Stimulated activated CD8-positive, alpha-beta memory T cell treated with anti-CD3 and anti-CD28 coated beads, Interleukin-7, amount 100 ng/mL, for 24 hours (primary cell): ENCODE data around the gene PEX19.
"Not testable (repeated sequence)": the region's sequence is repeated elsewhere in the genome, so short reads cannot be mapped to it uniquely, and the experiment has no call there.

Experiments
- DNase-seq: peaks from one replicate; pipeline ENCODE4 v3.0.0-alpha.2; 2020; ENCODE audit warnings: low read depth

Gene PEX19, protein sequence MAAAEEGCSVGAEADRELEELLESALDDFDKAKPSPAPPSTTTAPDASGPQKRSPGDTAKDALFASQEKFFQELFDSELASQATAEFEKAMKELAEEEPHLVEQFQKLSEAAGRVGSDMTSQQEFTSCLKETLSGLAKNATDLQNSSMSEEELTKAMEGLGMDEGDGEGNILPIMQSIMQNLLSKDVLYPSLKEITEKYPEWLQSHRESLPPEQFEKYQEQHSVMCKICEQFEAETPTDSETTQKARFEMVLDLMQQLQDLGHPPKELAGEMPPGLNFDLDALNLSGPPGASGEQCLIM

DNA sequence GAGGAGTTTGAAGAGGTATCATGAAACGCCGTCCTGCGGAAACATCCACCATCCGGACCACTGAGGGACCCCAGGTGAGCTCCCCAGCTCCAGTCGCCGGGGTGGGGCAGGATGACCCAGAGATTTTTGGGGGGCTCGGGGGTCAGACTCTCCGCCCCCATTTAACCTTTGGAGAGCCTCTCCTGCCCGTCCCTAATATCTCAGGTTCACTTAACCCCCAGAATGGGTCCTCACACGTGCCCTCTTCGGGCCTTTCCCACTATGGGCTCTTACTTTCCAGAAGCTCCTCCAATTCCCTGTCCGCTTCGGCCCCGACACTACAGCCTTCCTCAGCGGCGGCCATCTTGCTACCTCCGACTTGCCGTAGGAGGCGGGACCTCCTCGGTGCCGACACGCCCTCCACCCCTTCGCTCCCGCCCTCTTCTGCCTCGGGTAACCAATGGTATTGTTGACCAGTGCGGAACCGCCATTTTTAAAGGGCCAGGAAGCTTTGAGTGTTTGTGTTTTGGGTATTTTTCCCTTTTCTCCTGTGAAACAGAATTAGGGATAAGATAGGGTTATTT is at the start of gene PEX19:
TSS of gene PEX19 (minus strand) at position 352 of the 563 bp plus-strand sequence. CDS start at position 343, 9 bp downstream.
- DNase-seq = peak; percentile 84

DNA sequence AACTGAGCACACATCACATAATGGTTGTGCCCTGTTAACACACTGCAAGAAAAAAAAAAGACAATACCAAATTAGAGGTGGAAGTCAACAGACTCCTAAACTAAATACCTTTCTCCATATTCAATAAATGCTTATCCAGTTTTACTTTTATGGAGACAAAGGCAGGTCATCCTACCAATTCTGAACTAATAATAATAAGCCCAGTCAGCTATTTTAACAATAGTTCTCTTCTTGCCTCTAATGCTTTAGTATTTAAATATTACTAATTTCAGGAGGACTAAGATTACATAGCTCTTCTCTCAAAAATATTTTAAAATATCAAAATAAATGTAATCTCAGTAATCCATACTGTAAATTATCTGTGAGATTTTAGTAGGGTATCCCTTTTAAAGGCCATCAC is 47.6 kb upstream of the PEX19 start:
- DNase-seq = no peak

DNA sequence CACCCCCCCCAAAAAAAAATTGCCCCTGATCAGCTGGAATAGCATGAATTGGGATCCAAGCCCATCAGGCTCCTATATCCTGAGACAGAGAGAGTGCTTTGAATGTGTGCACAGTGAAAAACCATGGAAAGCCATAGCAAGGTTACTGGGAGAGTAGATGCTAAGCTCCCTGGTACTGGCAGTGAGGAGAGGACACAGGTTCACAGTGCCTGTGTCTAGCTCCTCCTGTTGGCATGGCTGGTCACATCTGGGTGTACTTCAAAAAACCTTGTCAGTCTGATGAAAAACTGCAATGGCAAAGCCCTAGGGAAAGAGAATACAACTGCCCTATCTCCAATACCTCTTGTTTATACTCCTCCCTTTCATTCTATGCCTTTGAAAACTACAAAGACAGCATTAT is 45.2 kb upstream of the PEX19 start:
- no peak for DNase-seq

DNA sequence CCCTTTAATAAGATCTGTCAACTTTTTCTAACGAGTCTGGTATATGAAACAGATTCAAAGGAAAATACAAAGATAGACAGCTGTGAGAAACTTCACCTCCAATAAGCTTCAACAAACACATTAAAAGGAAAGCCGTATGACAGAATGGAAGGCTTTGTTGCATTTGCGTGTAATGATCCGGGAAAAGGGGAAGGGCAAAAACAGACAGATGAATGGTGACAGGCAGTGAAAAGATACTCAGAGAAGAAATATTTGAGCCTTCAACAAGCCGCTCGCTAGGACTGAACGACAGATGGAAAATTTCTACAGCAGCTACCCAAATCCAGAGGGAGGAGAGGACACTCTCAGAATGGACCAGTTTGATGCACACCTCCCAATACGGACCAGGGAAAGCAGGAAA is 43.3 kb upstream of the PEX19 start:
- no peak for DNase-seq

DNA sequence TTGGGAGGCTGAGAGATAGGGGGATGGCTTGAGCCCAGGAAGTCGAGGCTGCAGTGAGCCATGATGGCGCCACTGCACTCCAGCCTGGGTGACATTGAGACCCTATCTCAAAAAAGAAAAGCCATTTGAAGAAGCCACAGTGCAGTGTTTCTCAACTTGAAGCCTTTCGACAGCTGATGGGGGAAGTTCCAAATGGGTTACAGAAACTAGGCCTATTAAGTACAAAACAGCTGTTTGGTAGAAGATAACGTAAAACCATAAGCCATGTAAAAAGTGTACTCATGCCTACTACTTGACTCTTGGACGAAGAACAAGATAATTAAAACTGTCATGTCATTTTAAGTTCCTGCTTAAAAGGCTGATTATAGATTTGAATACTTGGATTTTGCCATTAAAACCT is 41.5 kb upstream of the PEX19 start:
- DNase-seq = no peak

DNA sequence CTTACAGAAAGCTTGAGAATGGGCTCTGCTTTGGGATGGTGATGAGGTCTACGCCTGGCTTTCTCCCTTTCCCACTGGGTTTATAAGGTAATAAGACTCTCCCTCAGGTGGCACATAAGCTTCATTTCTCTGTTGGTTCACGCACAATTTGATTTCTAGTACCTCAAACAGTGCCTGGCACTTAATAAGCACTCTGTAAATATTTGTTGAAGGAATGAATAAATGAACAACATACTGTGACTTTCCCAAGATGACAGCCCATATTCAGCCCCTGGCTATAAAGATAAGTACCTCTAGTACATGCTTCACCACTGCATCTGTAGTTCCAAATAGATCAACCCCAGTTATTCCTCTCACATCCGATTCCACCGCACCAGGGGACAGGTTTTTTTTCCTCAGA is 40.3 kb upstream of the PEX19 start:
- DNase-seq = no peak

DNA sequence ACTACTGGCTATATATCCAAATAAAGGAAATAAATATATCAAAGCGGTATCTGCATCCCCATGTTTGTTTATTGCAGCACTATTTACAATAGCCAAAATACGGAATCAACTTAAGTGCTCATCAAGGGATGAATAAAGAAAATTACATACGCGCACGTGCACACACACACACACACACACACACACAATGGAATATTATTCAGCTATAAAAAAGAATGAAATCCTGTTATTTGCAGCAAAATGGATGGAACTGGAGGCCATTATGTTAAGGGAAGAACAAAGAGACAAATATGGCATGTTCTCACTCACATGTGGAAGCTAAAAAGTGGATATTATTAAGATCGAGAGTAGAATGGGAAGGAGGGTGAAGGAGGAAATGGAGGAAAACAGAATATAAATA is 37.9 kb upstream of the PEX19 start:
- no peak for DNase-seq

DNA sequence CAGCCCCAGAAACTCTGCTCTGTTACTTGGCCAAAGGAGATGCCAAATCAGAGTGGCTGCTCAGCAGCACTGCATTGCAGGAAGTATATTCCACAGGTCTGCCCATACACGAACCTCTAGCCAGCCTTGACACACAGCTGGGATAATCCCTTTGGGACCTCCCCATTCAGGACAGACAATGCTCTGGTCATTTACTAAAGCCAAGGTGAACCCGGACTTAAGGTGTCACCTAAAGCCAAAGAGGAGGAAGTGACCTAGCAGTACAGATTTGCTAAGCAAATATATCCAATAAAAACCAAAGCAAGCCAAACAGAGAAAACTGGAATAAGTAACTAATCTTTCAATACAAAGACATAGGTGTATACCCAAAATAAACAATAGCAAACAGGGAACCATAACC is 30.4 kb upstream of the PEX19 start:
- DNase-seq = no peak

DNA sequence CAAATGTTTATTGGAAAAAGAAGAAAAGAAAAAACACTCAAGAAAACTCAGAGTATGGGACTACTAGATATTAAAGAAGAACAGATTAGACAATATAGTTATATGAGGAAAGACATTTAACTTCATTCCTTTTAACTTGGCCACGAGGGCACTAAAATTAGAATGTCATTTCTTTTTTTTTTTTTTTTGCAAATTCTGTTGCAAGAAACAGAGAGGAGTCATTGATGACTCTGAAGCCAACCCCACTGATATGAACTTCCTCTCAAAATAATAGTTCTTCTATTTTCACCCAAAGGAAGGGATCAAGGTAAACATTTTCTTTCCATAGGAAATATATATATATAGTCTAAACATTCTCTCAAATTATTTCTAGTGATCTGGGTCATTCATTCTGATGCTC is 24.6 kb upstream of the PEX19 start:
- no peak for DNase-seq

DNA sequence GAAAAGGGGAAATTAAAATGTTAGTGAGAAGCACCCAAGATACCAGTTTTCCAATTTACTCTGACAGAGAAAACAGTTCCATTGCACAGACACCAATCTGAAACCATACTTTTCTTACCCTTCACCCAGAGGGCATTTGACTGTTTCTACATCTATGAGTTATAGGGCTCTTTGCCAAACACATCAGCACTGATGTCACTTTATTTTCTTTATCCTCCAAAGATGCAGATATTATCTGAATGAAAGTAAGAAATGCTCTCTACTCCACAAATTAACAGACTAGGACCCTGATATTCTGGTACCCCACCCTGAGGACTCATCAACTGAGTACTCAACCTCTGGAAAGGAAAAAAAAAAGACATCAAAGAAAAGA is 24.2 kb upstream of the PEX19 start:
- DNase-seq = no peak

DNA sequence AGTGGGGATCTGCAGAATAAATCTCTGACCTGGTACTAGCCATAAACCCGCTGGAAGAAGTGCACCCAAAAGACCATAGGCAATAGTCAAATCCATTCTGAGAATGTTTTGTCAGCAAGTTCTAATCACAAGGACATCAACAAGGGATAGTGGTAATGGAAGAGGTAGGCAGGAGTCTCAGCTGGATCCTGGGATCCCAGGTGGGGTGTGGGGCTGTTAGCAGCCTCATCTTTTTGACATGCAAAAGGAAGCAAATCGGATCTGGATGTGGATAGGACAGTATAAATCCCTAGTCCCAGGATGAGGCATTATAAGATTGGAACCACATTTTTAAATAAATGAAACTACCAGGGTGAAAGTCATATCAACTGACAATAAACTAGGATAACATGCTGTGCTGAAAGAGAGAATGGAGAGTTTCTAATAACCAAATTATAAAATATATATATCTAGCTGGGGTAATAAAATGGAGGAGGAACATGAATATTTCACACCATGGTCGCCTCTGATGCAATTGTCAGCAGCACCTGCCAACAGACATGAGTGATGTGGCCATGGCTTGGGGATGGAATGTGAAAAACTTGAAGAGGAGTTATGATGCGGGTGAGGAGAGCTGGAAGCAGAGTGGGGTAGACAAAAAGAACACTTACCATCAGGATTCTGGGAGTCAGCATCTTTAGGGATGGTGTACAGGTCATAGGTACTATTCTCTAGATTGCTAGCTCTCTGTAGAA is 23.7 kb upstream of the PEX19 start:
- no peak for DNase-seq

DNA sequence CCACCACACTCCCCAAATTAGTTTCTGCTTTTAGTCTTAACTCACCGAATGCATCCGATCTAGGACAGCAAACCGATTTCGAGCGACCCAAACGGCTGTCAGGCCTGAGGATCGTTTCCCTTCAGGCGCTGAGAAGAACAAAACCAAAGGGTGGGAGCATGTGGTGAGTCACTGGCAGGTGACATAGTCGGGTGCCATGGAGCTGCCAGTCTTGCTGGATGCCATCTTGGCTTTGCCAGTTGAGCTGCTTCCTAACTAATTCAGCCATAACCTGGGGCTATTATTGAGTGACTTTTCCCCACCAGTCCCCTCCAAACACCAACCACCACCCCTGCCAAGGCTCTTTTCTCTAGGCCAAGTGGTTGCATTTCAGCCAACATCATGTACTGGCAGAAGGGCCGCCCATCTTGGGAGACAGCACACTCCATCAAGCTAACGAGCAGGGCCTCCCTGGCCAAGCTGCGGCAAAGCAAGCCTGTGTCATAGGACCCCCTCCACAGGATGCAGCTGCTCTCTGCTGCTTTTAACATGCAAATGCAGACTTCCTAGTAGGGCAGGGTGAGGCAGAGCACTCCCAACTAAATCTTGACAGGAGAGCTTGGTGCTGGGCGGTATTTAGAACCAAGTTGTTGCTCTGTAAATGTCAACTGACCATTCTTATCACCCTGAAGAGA is 22.3 kb upstream of the PEX19 start:
- no peak for DNase-seq

DNA sequence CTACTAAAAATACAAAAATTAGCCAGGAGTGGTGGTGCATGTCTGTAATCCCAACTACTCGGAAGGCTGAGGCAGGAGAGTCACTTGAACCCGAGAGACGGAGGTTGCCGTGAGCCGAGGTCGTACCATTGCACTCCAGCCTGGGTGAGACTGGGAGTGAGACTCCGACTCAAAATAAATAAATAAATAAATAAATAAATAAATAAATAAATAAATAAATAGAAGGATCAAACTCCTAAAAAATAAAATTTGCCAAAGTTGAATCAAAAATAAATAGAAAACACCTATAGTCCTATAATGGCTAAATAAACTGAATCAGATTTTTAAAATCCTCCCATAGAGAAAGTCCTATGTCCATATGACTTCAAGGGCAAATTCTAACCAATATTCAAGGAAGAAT is 15.2 kb upstream of the PEX19 start:
- no peak for DNase-seq

DNA sequence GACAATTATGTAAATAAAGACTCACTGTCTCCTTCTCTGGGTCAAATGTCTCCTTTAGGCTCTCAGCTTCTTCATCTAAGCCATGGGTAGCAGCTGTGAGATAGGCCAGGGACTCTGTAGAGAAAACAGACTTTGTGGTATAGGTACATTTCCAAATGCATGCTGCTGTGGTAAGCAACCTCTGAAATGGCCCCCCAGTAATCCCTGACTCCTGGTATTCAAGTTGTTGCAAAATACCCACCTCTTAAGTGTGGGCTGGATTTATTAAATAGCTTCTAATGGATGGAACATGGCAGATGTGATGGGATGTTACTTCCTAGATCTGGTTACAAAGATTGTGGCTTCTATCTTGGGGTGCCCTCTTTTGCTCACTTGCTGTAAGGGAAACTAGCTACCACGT is 11.1 kb upstream of the PEX19 start:
- DNase-seq = no peak

DNA sequence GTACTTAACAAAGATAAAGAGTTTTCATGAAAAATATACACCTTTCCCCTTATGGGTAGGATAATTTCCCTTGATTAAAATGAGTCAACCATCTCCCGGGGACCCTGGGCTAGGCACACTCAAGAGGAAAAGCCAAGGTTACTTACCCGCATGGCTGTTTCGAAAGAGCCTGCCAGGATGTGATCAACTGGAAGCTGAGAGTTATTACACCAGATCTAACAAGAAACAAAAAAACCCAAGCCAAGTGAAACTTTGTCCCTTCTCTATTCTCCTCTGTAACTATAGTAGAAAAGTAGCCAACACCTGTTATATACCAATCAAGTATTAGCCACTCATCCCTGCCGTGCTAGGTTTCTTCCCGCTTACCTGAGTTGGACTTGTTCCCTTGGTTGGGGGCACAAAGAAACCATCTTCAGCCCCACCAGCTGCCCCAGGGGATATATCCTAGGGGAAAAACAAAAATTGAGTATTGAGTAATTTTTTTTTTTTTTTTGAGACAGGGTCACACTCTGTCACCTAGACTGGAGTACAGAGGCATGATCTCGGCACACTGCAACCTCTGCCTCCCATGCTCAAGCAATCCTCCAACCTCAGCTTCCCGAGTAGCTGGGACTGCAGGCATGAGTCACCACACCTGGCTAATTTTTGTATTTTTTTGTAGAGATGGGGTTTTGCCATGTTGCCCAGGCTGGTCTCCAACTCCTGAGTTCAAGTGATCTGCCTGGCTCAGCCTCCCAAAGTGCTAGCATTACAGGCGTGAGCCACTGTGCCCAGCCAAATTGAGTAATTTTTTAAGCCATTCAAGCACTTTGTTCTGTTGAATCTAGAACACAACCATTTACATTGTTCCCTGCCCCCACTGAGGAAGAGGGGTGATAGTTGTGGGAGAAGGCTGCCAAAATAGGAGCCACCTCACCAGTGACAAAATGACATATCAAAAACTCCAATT is 8.4 kb upstream of the PEX19 start:
- no peak for DNase-seq

DNA sequence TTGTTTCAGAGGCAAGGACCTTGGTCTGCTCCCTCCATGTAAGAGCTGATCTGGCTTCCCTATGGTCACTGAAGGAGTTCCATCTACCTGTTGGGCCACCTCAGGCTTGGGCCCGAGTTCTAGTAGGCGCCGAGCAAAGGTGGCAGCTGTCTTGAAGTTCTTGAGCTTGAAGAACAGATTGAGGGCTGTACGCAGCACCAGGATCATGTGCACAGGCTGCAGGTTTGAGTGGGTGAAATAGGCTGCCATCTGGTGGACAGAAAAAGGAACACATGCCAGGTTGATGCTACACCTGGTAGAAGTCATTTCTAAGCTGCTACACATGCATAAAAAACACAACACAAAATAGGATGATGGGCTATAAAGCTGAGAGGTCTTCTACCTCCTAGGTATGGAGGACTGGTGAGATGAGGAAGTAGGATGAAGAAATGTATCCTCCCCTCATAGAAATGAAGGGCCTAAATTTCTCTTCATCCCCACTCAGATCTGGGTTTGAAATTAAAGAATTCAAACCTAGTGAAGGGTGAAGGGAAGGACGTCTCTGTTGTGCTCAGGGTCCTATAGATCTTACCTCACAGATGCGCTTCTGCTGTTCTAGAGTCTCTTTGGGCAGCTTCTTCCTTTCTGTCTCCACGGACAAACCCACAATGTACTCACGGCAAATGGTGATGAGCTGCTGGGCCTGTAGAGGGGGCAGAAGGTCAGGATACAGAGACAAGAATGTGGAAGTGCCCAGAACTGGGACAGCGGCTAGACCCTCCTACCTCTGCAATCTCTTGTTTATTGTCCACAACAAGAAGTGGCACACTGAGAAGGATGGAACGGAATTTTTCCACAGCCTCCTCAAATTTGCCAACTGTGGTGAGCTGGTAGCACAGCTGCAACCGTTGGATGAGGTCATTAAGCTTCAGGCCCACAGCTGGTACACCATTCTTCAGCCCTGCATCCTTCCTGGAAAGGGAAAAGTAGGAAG is 6.6 kb upstream of the PEX19 start:
- DNase-seq = peak; percentile 14

DNA sequence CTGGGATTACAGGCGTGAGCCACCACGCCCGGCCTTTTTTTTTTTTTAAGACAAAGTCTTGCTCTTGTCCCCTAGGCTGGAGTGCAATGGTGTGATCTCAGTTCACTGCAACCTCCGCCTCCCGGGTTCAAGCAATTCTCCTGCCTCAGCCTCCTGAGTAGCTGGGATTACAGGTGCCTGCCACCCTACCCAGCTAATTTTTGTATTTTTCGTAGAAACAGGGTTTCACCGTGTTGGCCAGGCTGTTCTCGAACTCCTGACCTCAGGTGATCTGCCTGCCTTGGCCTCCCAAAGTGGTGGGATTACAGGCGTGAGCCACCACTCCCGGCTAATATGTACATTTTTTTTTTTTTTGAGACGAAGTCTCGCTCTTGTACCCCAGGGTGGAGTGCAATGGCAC is 2.8 kb upstream of the PEX19 start:
- DNase-seq = not testable (repeated sequence)

DNA sequence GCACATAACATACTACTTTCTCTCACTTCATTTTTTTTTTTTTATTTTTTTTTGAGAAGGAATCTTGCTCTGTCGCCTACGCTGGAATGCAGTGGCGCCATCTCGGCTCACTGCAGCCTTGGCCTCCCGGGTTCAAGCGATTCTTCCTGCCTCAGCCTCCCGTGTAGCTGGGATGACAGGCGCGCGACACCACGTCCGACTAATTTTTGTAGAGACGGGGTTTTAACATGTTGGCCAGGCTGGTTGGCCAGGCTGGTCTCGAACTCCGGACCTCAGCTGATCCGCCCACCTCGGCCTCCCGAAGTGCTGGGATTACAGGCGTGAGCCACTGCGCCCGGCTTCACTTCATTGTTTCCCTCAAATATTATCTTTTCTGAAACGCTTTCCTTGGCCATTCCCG is 573 bp upstream of the PEX19 start:
- DNase-seq = no peak

DNA sequence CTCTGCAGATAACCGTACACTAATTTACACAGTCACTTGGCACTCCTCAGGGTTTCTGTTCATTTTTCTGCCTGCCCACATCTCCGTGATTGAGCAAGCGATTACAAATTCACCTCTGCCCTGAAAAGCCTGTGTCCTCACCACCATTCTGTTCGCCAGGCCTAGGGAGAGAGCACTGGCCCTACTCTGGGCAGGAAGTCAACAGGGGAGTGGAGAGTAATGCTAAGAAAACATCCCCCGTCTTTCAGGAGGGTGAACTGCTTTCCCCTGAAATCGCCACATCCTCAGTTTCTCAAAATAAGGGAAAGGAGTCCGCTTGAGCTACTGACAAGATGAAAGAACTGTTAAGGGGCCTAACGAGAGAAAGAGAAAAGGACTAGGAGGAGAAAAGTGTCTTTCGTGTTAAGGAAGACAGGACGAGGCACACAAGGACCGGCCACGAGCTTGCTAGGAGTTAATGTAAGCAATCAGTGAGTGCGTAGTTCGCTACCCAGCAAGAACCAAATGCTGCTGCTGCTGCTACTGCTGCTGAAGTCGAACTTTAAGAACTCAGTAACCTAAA is 632 bp downstream of the PEX19 start:
- no peak for DNase-seq

DNA sequence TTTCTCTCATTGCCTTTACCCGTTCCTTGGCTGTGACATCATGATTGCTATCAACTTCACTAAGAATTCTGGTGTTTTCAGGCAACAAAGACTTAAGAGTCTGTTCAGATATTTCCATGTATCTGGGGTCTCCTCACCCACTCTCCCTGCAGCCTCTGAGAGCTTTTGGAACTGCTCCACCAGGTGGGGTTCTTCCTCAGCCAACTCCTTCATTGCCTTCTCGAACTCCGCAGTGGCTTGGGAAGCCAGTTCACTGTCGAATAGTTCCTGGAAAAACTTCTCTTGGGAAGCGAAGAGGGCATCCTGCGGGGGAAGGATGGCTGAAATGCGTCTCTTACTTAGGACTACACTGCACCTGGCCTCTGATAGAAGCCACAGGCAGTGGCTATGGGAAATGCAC is 2.1 kb downstream of the PEX19 start:
- DNase-seq = no peak
